ENCODE data around the gene STARD13.

DNA sequence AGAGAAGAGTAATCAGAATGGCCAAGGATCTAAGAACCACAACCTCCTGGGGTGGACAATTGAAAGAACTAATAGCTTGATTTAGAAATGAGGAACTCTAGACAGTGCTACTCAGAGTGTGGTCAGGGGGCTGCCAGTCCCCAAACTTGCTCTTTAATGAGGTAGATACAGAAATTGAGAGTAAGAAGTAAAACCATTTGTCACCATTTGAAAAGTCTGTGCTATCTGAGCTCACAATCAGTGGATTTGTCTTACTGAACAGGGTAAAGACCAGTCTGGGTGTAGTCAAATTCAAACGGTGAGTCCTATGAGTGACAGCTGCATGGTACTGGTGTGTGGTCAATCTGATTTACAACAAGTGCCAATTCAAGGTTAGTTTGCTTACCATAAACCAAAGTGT, 150.5 kb downstream of the STARD13 start:
- TF ChIP-seq, protein P1, sequence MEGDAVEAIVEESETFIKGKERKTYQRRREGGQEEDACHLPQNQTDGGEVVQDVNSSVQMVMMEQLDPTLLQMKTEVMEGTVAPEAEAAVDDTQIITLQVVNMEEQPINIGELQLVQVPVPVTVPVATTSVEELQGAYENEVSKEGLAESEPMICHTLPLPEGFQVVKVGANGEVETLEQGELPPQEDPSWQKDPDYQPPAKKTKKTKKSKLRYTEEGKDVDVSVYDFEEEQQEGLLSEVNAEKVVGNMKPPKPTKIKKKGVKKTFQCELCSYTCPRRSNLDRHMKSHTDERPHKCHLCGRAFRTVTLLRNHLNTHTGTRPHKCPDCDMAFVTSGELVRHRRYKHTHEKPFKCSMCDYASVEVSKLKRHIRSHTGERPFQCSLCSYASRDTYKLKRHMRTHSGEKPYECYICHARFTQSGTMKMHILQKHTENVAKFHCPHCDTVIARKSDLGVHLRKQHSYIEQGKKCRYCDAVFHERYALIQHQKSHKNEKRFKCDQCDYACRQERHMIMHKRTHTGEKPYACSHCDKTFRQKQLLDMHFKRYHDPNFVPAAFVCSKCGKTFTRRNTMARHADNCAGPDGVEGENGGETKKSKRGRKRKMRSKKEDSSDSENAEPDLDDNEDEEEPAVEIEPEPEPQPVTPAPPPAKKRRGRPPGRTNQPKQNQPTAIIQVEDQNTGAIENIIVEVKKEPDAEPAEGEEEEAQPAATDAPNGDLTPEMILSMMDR (IDR thresholded peaks at IDR 0.05) = no peak
- TF ChIP-seq EZH2 (IDR thresholded peaks at IDR 0.05; ENCODE audit: borderline replicate concordance, insufficient read depth, low read depth, low read length, poor library complexity, severe bottlenecking) = no peak

All from B cell (primary cell).